Cardiac fibroblast (primary cell): Measurements from ENCODE around the gene FBP1.
A peak's percentile ranks its signal among the peaks of the same experiment; 100 is the strongest.

Experiments used
- DNase-seq, 2 donors: peaks; one replicate each; pipeline versions ENCODE4 v3.0.0 to v3.0.0-alpha.2; 2010; ENCODE audit warnings: low read depth in 2 of 2
- H3K4me3 ChIP-seq, 2 donors: replicated peaks in 1 of 2; 1 replicate in 1 of 2; 2 replicates in 1 of 2; pipeline ENCODE4 v1.5.1; 2011; ENCODE audit warnings: low read depth in 2 of 2, low read length in 2 of 2, mild to moderate bottlenecking in 2 of 2, moderate library complexity in 1 of 2
- TF ChIP-seq, protein P1 (sequence below): IDR thresholded peaks from one replicate; pipeline ENCODE4 v1.5.1; 2011; ENCODE audit warnings: low read depth, mild to moderate bottlenecking, low read length, inconsistent platforms

Gene FBP1

DNA sequence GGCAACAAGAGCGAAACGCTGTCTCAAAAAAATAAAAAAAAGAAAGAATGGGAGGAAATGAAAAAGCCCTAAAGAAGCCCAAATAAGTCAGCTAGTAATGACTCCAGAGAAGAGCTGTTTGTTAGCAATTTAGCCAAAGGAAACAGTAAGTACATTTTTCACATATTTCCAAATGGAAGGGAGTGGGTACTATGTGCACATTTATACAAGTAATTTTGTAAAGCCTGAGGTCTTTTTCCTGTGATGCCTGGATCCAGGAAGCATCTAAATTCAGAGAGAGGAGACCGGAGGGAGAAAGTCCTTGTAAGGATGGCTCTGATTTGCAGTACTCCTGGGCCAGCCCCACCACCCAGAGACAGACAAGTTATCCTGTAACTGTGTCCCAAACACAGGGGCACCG is 14.7 kb downstream of the FBP1 start:
- H3K4me3 ChIP-seq, result no peak overlapping the region
- no peak for DNase-seq
- TF ChIP-seq, protein P1, sequence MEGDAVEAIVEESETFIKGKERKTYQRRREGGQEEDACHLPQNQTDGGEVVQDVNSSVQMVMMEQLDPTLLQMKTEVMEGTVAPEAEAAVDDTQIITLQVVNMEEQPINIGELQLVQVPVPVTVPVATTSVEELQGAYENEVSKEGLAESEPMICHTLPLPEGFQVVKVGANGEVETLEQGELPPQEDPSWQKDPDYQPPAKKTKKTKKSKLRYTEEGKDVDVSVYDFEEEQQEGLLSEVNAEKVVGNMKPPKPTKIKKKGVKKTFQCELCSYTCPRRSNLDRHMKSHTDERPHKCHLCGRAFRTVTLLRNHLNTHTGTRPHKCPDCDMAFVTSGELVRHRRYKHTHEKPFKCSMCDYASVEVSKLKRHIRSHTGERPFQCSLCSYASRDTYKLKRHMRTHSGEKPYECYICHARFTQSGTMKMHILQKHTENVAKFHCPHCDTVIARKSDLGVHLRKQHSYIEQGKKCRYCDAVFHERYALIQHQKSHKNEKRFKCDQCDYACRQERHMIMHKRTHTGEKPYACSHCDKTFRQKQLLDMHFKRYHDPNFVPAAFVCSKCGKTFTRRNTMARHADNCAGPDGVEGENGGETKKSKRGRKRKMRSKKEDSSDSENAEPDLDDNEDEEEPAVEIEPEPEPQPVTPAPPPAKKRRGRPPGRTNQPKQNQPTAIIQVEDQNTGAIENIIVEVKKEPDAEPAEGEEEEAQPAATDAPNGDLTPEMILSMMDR, result no peak

- DNase-seq, result peak; percentile 23 to 31
- TF ChIP-seq, protein P1, result peak; percentile 38
- H3K4me3 ChIP-seq, result no peak overlapping the region
These were observed 16.1 kb downstream of the FBP1 start for GRCh38 chr9:94623253-94623652.

GRCh38 chr9:94622087-94622800 is 17.1 kb downstream of the FBP1 start:
- DNase-seq, result no peak
- TF ChIP-seq, protein P1, result no peak
- no peak overlapping the region for H3K4me3 ChIP-seq

DNA sequence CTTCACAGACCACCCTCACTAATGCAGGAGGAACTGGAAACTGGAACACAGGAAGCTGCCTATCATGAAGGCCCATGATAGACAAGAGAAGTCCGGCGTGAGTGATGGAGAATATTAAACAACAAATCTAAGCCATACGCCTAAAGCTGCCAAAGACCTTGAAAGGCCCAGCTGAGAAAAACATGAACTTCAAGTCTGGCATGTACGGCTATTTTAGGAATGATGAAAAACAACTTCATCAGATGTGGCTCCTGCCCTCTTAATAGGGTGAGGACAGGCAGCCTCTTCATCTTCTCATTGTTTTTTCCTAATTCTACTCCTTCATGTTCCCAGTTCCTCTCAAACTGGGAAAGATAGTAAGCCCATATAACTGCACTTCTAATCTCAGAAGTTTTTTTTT is 20.3 kb downstream of the FBP1 start:
- no peak overlapping the region for H3K4me3 ChIP-seq
- DNase-seq, result no peak
- TF ChIP-seq, protein P1, result no peak

- DNase-seq, result peak in 1 of 2 donors; percentile 7
- TF ChIP-seq, protein P1, result no peak
These were observed 26.3 kb downstream of the FBP1 start for GRCh38 chr9:94613003-94613402.

DNA sequence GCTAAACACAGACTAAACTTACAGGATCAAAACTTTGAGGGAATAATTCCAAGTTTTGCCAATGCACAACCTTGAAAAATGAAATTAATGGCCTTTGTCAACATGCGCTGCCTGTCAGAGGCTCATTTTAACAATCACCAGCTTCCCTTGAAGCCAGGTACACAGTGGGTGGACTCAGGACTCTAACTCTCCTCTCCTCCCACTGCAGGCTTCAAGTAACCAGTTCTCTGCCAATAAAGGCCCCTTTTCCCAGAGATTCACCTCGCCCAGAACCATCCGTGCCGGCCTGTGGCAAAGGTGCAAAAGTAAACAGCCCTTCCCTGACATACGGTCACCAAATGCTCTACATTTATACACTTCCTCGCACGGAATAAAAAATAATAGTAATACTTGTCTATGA is 27.2 kb downstream of the FBP1 start:
- no peak for DNase-seq
- TF ChIP-seq, protein P1, result no peak
- no peak overlapping the region for H3K4me3 ChIP-seq

More at GRCh38 chr9:94613003-94613402, 26.3 kb downstream of the FBP1 start:
- H3K4me3 ChIP-seq, result no peak overlapping the region

- no peak overlapping the region for H3K4me3 ChIP-seq
- TF ChIP-seq, protein P1, result no peak
- DNase-seq, result no peak
These were observed 27.7 kb downstream of the FBP1 start for GRCh38 chr9:94611638-94612068.
